HEK293 (cell line): ENCODE measurements around the gene SESN1.
A peak's percentile ranks its signal among the peaks of the same experiment; 100 is the strongest.

Experiments used
- EGR2 ChIP-seq: fragments of 450-650 bp; formaldehyde crosslinking; IDR thresholded peaks from 2 replicates; pipeline ENCODE4 v1.5.1; 2016; ENCODE audit warnings: low read depth, missing biosample characterization, missing genetic modification characterization
- GLI4 ChIP-seq: fragments of 450-650 bp; formaldehyde crosslinking; IDR thresholded peaks from 2 replicates; pipeline ENCODE4 v1.5.1; 2016; ENCODE audit warnings: missing biosample characterization, missing genetic modification characterization
- MZF1 ChIP-seq: fragments of 450-650 bp; formaldehyde crosslinking; IDR thresholded peaks from 2 replicates; pipeline ENCODE4 v1.5.1; 2017; ENCODE audit warnings: missing biosample characterization, missing genetic modification characterization, borderline replicate concordance
- SCRT2 ChIP-seq: fragments of 450-650 bp; formaldehyde crosslinking; IDR thresholded peaks from 2 replicates; pipeline ENCODE4 v1.5.1; 2016; ENCODE audit warnings: missing biosample characterization, missing genetic modification characterization
- ZBTB1 ChIP-seq: fragments of 450-650 bp; formaldehyde crosslinking; IDR thresholded peaks from 2 replicates; pipeline ENCODE4 v1.5.1; 2016; ENCODE audit warnings: missing biosample characterization, missing genetic modification characterization
- ZBTB21 ChIP-seq: fragments of 450-650 bp; formaldehyde crosslinking; IDR thresholded peaks from 2 replicates; pipeline ENCODE4 v1.5.1; 2017; ENCODE audit warnings: missing biosample characterization, missing genetic modification characterization
- ZBTB44 ChIP-seq: fragments of 450-650 bp; IDR thresholded peaks from 2 replicates; pipeline ENCODE4 v1.5.1; 2018; ENCODE audit warnings: missing biosample characterization, mild to moderate bottlenecking, missing genetic modification characterization
- ZBTB48 ChIP-seq: fragments of 450-650 bp; formaldehyde crosslinking; IDR thresholded peaks from 2 replicates; pipeline ENCODE4 v1.5.1; 2016; ENCODE audit warnings: missing biosample characterization, missing genetic modification characterization
- ZBTB49 ChIP-seq: fragments of 450-650 bp; formaldehyde crosslinking; IDR thresholded peaks from 2 replicates; pipeline ENCODE4 v1.5.1; 2016; ENCODE audit warnings: missing biosample characterization, missing genetic modification characterization, low read depth
- ZFHX2 ChIP-seq: fragments of 450-650 bp; formaldehyde crosslinking; conservative IDR thresholded peaks from 2 replicates; pipeline ENCODE4 v1.5.1; 2016; ENCODE audit warnings: missing biosample characterization, missing genetic modification characterization
- ZNF221 ChIP-seq: fragments of 450-650 bp; formaldehyde crosslinking; IDR thresholded peaks from 2 replicates; pipeline ENCODE4 v1.5.1; 2017; ENCODE audit warnings: missing biosample characterization, missing genetic modification characterization, borderline replicate concordance
- ZNF223 ChIP-seq: fragments of 450-650 bp; formaldehyde crosslinking; IDR thresholded peaks from 2 replicates; pipeline ENCODE4 v1.5.1; 2016; ENCODE audit warnings: missing biosample characterization, missing genetic modification characterization
- ZNF23 ChIP-seq: fragments of 450-650 bp; formaldehyde crosslinking; IDR thresholded peaks from 2 replicates; pipeline ENCODE4 v1.5.1; 2016; ENCODE audit warnings: missing biosample characterization, missing genetic modification characterization, borderline replicate concordance
- ZNF239 ChIP-seq: fragments of 450-650 bp; formaldehyde crosslinking; IDR thresholded peaks from 2 replicates; pipeline ENCODE4 v1.5.1; 2016; ENCODE audit warnings: missing biosample characterization, missing genetic modification characterization
- ZNF24 ChIP-seq: fragments of 450-650 bp; formaldehyde crosslinking; IDR thresholded peaks from 2 replicates; pipeline ENCODE4 v1.5.1; 2016; ENCODE audit warnings: missing biosample characterization, missing genetic modification characterization
- ZNF266 ChIP-seq: fragments of 450-650 bp; formaldehyde crosslinking; IDR thresholded peaks from 2 replicates; pipeline ENCODE4 v1.5.1; 2016; ENCODE audit warnings: missing biosample characterization, missing genetic modification characterization, low read depth
- ZNF280C ChIP-seq: fragments of 450-650 bp; formaldehyde crosslinking; IDR thresholded peaks from 2 replicates; pipeline ENCODE4 v1.5.1; 2016; ENCODE audit warnings: missing biosample characterization, missing genetic modification characterization
- ZNF324 ChIP-seq: fragments of 450-650 bp; formaldehyde crosslinking; IDR thresholded peaks from 2 replicates; pipeline ENCODE4 v1.5.1; 2016; ENCODE audit warnings: missing biosample characterization, missing genetic modification characterization
- ZNF341 ChIP-seq: fragments of 450-650 bp; formaldehyde crosslinking; IDR thresholded peaks from 2 replicates; pipeline ENCODE4; 2016; ENCODE audit warnings: low read depth, missing biosample characterization, missing genetic modification characterization
- ZNF366 ChIP-seq: fragments of 450-650 bp; formaldehyde crosslinking; conservative IDR thresholded peaks from 2 replicates; pipeline ENCODE4 v1.5.1; 2016; ENCODE audit warnings: missing biosample characterization, missing genetic modification characterization
- ZNF518A ChIP-seq: fragments of 450-650 bp; formaldehyde crosslinking; conservative IDR thresholded peaks from 2 replicates; pipeline ENCODE4 v1.5.1; 2016; ENCODE audit warnings: low read depth, missing biosample characterization, missing genetic modification characterization
- ZNF521 ChIP-seq: fragments of 450-650 bp; formaldehyde crosslinking; IDR thresholded peaks from 2 replicates; pipeline ENCODE4 v1.5.1; 2017; ENCODE audit warnings: missing biosample characterization, mild to moderate bottlenecking, missing genetic modification characterization
- ZNF529 ChIP-seq: fragments of 450-650 bp; formaldehyde crosslinking; IDR thresholded peaks from 2 replicates; pipeline ENCODE4 v1.5.1; 2017; ENCODE audit warnings: missing genetic modification characterization, missing biosample characterization; ENCODE audit not compliant: insufficient replicate concordance
- ZNF555 ChIP-seq: fragments of 450-650 bp; formaldehyde crosslinking; conservative IDR thresholded peaks from 2 replicates; pipeline ENCODE4 v1.5.1; 2017; ENCODE audit warnings: missing biosample characterization, mild to moderate bottlenecking, missing genetic modification characterization, inconsistent platforms
- ZNF623 ChIP-seq: fragments of 450-650 bp; formaldehyde crosslinking; IDR thresholded peaks from 2 replicates; pipeline ENCODE4 v1.5.1; 2016; ENCODE audit warnings: missing biosample characterization, missing genetic modification characterization
- ZNF639 ChIP-seq: fragments of 450-650 bp; formaldehyde crosslinking; IDR thresholded peaks from 2 replicates; pipeline ENCODE4 v1.5.1; 2016; ENCODE audit warnings: missing biosample characterization, missing genetic modification characterization
- ZNF670 ChIP-seq: fragments of 450-650 bp; formaldehyde crosslinking; IDR thresholded peaks from 2 replicates; pipeline ENCODE4 v1.5.1; 2016; ENCODE audit warnings: missing biosample characterization, missing genetic modification characterization, low read depth
- ZNF843 ChIP-seq: fragments of 450-650 bp; formaldehyde crosslinking; IDR thresholded peaks from 2 replicates; pipeline ENCODE4 v1.5.1; 2016; ENCODE audit warnings: missing biosample characterization, missing genetic modification characterization

Gene SESN1

GRCh38 chr6:109009236-109009961 lies 85.2 kb downstream of the SESN1 start (continued):
- TF ChIP-seq SCRT2 (tag by site-specific recombination): no peak
- TF ChIP-seq ZNF324 (tag by site-specific recombination): no peak
- TF ChIP-seq MZF1 (tag by site-specific recombination): no peak
- no peak for TF ChIP-seq EGR2 (tag by site-specific recombination)
- TF ChIP-seq ZNF23 (tag by site-specific recombination): no peak
- no peak for TF ChIP-seq ZNF529 (tag by site-specific recombination)
- TF ChIP-seq ZBTB21 (tag by site-specific recombination): no peak
- no peak for TF ChIP-seq ZNF639
- TF ChIP-seq ZBTB49 (tag by site-specific recombination): no peak
- no peak for TF ChIP-seq ZNF555 (tag by site-specific recombination)
- no peak; the same call in 1 of the 2 replicates for TF ChIP-seq ZNF223
- no peak for TF ChIP-seq GLI4 (tag by site-specific recombination)
- TF ChIP-seq ZNF341 (tag by site-specific recombination): no peak
- no peak for TF ChIP-seq ZNF521 (tag by site-specific recombination)
- TF ChIP-seq ZNF366 (tag by site-specific recombination): no peak
- no peak for TF ChIP-seq ZNF843 (tag by site-specific recombination)
- no peak for TF ChIP-seq ZNF623 (tag by site-specific recombination)
- TF ChIP-seq ZBTB1 (tag by site-specific recombination): peak; percentile 12; the same call in 1 of the 2 replicates
- TF ChIP-seq ZNF518A (tag by site-specific recombination): no peak
- TF ChIP-seq ZBTB44 (tag by site-specific recombination): no peak
- no peak; the same call in 1 of the 2 replicates for TF ChIP-seq ZBTB48 (tag by site-specific recombination)
- peak; percentile 58; the same call in 1 of the 2 replicates for TF ChIP-seq ZFHX2 (tag by site-specific recombination)
- TF ChIP-seq ZNF266: no peak
- no peak for TF ChIP-seq ZNF239
- no peak for TF ChIP-seq ZNF221
- TF ChIP-seq ZNF280C: no peak
- no peak for TF ChIP-seq ZNF670
- TF ChIP-seq ZNF24 (tag by site-specific recombination): no peak
